HUDEP-2 (cell line): ENCODE results near the gene BOD1.

Source experiments
- DNase-seq, 76 experiments: peaks; one replicate each; lab custom pipeline; 2025; ENCODE audit not compliant: unreplicated experiment in 76 of 76; lab: John Stamatoyannopoulos, UW

Gene BOD1

GRCh38 chr5:173581408-173582215 is 34.8 kb downstream of the BOD1 start:
- DNase-seq = peak in 37 of 76 experiments; percentile 1 to 57 (median 12)

- DNase-seq = no peak
Measured at GRCh38 chr5:173578947-173579615, 37.4 kb downstream of the BOD1 start.

- DNase-seq = no peak
Measured at GRCh38 chr5:173577817-173578216, 38.6 kb downstream of the BOD1 start.

- no peak for DNase-seq
Measured at GRCh38 chr5:173577166-173577565, 39.3 kb downstream of the BOD1 start.

- no peak for DNase-seq
Measured at GRCh38 chr5:173575985-173576384, 40.5 kb downstream of the BOD1 start.

GRCh38 chr5:173574983-173575382 is 41.5 kb downstream of the BOD1 start:
- DNase-seq = no peak

- DNase-seq = peak in 49 of 76 experiments; percentile 1 to 64 (median 26)
Measured at GRCh38 chr5:173573126-173573960, 43.1 kb downstream of the BOD1 start.

- DNase-seq = no peak
Measured at GRCh38 chr5:173572431-173573125, 43.9 kb downstream of the BOD1 start.

- no peak for DNase-seq
Measured at GRCh38 chr5:173570321-173571090, 45.9 kb downstream of the BOD1 start.

GRCh38 chr5:173568703-173569102 is 47.7 kb downstream of the BOD1 start:
- no peak for DNase-seq

GRCh38 chr5:173568128-173568527 is 48.3 kb downstream of the BOD1 start:
- DNase-seq = no peak

GRCh38 chr5:173567548-173567947 is 48.9 kb downstream of the BOD1 start:
- DNase-seq = no peak

- DNase-seq = no peak
Measured at GRCh38 chr5:173565491-173566072, 50.9 kb downstream of the BOD1 start.

GRCh38 chr5:173564106-173564505 is 52.3 kb downstream of the BOD1 start:
- DNase-seq = no peak

- DNase-seq = no peak
Measured at GRCh38 chr5:173563246-173563645, 53.2 kb downstream of the BOD1 start.

GRCh38 chr5:173562451-173562850 is 54.0 kb downstream of the BOD1 start:
- no peak for DNase-seq
